Skin of body (tissue), 2 donors: ENCODE measurements around the gene PRSS53. TPM values are rescaled to one million over a fixed set of nuclear protein-coding genes. Genes with fewer than 3 reads are reported as not detected.
"Not testable (repeated sequence)": the region's sequence is repeated elsewhere in the genome, so short reads cannot be mapped to it uniquely, and the experiment has no call there.

ENCODE experiments used
- DNase-seq: peaks from one replicate; lab custom pipeline; 2025; lab: John Stamatoyannopoulos, UW
- total RNA-seq: library from RNA; depleted of rRNA; stranded (reverse); fragments of >200 nt; gene quantifications from one replicate; pipeline ENCODE4 v1.2.3, GENCODE V29; 2014

Gene PRSS53
- total RNA-seq, 1 donor from 2014 or later, result 1.5 TPM

DNA sequence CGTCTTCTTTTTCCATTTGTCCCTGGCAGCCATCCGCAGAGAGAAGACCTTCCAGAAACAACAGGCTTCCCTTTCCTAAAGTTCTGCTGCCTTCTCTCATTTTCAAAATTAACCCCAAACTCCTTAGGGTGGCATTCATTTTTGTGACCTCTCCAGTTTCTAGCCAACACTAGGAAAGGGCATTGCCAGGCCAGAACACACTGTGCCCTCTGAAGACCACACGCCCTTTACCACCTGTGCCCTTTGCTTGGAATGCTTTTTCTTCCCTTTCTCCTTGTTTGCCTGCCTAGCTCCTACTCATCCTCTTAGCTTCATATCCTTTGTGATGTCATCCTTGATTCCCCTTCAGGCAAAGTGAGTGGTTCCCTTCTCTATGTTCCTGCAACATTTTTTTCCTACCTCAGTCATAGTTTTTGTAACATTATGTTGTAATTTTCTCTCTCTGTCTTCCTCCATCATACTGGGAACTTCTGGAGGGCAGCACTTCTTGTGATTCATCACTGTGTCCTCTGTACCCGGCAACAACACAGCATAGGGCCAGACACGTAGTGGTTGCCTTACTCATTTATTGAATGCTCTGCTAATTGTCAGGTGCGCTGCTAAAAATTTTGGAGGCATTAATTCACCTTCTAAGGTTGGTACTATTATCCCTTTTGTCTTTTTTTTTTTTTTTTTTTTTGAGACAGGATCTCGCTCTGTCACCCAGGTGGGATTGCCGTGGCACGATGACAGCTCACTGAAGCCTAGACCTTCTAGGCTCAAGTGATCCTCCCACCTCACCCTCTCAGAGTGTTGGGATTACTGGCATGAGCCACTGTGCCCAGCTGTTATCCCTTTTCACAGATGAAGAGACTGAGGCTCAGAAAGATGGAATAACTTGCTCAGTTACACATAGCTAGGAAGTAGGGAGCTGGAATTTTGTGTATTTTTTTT, 29.7 kb upstream of the PRSS53 start:
- no peak for DNase-seq

DNA sequence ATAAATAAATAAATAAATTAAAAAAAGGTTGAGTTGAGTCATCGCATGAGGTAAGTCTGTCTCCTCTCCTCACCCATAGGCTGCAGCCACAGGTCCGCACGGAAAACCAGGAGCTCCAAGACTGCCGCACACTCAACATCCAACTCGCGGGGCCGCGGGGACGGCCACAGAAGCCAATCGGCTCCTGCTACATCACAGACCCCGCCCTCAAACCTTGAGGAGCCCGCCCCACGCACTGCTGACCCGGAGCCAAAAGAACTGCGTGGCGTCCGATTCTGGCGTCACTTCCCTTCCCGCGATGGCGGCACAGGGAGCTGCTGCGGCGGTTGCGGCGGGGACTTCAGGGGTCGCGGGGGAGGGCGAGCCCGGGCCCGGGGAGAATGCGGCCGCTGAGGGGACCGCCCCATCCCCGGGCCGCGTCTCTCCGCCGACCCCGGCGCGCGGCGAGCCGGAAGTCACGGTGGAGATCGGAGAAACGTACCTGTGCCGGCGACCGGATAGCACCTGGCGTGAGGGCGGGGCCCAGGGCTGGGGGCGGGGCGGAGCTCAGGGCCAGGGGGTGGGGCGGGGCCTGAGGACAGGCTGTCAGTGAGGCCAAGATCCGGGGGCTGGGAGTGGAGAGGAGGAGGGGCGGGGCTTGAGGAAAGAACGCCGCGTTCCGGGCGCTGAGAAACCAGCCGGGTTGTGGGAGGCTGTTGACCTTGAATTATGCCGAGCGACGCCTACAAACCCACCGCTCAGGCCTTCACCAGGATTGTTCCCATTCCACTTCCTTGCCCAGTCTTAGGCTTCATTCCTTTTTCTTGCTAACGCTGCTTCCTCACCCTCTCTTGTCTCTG, 28.9 kb upstream of the PRSS53 start, which contains the start of gene KAT8:
TSS of gene KAT8 (plus strand) at position 281 of the 839 bp plus-strand sequence. CDS start at position 299, 18 bp downstream.
- peak; percentile 97 for DNase-seq

DNA sequence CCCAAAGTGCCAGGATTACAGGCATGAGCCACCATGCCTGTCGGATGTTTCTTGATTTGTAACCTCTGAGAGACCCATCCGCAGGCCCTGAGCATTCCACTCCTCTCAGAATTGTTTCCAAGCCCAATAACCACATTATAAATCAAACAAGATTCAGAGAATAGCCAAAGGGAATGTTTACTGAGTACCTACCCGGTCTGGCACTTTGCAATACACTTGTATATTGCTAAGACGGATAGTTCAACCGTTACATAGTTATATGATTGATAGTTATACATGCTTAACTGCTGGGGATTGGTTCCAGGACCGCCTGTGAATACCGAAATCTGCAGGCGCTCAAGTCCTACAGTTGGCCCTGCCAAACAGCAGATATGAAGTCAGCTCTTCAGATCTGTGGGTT, 25.7 kb upstream of the PRSS53 start:
- DNase-seq, result no peak

DNA sequence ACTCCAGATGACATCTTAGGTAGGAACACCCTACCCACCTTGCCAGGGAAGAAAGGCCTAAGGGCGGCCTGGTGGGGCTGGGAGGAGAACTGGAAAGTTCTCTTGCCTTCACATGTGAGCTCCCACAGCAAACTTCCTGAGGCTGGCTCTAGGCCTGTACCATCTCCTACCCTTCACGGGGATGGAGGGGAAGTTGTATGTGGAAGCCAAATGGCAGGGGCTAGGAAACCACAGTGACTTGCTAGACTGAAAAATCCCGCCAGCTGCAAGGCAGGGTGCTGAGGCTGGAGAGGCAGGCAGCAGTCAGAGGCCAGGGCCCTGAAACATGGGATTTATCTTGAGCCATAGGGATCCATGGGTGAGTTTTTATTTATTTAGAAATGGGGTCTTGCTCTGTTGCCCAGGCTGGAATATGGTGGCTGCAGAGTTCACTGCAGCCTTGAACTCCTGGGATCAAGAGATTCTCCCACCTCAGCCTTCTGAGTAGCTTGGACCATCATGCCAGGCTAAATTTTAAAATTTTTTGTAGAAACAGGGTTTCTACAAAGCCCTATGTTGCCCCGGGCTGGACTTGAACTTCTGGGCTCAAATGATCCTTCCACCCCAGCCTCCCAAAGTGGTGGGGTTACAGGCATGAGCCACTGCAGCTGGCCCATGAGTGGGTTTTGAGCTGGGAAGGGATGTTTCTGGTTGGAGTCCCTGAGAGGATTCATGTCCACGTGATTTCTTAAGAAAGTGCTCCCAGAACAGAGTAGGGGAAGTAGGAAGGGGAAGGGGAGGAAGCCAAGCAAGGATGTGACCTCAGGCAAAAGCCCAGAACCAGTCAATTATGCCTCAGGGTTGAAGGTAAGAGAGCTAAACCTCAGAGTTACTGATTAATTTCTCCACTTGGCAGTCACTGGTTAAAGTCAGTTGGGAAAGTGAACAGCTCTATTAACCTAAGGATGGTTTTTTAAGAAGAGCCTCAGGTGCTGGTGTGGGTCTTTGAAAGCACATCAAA, 24.7 kb upstream of the PRSS53 start:
- no peak for DNase-seq

DNA sequence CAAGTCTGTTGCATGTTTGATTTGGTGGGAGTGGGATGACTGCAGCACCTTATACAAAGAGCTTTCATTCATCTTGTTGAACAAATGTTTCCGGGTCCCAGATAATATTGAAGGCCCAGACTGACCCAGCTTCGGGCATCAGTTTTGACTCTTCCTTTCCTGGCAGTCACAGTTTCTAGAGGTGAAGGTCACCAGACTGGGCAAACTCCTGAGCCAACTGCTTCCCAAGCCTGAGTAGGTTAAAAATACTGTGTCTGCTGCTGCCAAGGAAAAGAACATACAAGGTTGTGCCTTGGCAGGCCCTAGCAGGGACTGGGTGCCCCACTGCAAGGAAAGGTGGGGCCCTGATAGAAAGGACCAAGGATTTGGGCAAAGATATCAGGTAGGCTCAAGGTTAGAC, 24.0 kb upstream of the PRSS53 start:
- no peak for DNase-seq

DNA sequence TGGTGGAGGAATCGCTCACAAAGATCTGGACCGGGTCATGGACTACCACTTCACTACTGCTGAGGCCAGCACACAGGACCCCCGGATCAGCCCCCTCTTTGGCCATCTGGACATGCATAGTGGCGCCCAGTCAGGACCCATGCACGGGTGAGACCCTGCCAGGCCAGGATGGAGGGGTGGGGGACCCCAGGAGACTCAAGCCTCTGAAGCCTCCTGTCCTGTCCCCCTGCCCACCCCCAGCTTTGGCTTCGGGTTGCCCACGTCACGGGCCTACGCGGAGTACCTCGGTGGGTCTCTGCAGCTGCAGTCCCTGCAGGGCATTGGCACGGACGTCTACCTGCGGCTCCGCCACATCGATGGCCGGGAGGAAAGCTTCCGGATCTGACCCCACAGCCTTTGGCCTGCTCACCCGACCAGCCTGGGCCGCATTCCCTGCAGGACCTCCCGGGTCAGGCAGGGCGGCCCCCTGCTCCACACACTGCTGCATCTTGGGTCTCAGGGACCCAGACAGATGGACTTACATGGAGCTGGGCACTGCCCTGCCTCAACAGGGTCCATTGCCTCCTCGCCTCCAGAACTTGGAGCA, 23.2 kb upstream of the PRSS53 start:
- no peak for DNase-seq

DNA sequence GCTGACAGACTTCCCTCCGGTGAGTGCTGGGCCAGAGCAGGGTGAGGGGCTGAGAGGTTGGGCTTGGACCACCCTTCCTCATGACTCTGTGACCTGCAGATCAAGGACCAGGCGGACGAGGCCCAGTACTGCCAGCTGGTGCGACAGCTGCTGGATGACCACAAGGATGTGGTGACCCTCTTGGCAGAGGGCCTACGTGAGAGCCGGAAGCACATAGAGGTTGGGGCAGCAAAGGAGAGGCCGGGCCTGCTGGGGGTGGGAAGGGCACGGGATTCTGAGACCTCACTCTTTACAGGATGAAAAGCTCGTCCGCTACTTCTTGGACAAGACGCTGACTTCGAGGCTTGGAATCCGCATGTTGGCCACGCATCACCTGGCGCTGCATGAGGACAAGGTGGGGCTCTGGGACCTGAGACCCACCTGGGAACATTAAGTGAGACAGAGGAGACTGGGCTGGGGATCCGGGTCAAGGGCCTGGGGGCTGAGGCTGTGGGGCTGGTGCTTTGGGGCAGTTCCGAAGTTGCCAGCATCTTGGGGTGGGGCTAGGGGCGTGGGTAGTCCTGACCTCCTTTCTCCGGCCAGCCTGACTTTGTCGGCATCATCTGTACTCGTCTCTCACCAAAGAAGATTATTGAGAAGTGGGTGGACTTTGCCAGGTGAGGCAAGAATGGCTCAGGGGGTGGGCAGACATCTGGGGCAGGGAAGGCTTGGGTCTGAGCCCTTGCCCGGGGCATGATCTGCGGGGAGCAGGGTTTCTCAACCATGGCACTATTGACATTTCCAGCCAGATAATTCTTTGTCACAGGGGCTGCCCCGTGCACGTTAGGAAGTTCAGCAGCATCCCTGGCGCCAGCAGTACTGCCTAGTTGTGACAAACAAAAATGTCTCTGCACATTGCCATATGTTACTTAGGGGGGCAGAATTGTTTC, 21.6 kb upstream of the PRSS53 start:
- DNase-seq, result no peak

DNA sequence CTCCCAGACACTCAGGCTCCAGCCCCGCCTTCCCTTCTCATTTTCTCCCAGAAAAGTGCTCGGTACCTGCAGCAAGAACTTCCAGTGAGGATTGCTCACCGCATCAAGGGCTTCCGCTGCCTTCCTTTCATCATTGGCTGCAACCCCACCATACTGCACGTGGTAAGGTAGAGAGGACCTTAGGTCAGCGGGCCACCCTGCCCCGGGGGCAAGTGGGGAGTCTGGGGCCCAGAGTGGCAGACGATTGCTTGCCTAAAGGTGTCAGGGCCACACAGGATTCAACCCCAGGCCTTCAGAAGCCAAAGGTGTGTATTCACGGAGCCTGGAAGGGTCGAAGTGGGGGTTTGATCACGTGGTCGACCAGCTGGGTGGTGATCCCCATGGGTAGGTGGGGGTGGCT, 20.9 kb upstream of the PRSS53 start:
- no peak for DNase-seq

DNA sequence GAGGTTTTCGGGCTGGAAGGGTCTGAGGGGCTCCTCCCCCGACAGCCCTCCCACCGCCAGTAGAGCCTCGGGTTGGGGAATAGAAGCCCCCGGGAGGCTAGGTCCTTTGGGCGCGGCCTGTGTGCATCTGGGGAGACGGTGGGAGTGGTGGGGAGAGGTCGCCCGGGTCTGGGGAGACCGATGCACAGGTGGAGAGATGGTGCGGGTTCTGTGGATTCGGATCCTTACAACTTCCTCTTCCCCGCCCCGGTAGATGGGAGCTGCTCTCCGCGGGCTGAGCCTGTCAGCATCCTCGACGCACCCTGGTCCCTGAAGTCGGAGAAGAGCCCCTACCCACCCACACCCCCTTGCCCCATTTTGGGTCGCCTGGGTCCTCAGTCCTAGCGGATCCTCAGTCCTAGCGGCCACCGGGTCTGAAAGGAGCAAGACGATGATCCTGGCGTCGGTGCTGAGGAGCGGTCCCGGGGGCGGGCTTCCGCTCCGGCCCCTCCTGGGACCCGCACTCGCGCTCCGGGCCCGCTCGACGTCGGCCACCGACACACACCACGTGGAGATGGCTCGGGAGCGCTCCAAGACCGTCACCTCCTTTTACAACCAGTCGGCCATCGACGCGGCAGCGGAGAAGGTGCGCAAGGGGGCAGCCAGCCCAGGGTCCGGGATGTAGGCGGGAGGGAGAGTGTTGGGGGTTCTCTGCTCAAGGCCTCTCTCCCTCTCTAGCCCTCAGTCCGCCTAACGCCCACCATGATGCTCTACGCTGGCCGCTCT, 20.2 kb upstream of the PRSS53 start:
- DNase-seq, result no peak

DNA sequence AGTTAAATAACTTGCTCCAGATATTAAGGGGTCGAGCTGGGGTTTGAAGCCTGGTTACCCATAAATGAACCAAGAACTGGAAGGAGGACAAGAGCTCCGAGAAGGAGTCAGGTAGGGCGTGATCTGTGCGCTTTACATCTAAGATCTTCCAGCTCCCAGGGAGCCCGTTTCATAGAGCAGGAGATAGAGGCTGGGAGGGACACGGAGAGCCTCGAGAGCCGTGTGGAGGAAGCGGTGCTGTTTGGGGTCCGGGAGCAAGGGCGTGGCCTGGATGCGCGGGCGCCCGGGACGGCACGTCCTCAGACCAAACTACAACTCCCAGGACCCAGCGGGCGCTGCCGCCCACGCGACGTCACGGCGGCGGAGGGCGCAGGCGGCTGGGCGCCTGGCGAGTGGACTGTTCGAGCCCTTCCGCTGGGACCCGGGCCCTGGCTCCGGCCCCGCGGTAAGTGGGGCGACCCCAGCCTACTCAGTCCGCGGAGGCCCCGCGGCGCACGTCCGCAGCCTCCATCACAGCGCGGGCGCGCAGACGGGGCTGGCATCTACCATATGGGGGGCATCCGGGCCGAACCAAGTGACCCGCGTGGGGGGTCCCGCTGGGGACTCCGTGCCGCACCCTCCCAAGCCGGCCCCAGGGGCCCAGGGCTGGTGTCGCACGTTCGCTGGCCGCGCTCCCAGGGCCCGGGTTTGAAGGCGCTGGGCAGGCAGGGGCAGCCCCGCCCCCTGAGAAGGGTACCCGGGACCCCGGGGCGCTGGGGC, 19.5 kb upstream of the PRSS53 start, which contains the start of gene BCKDK:
TSS of gene BCKDK (plus strand) at position 352 of the 759 bp plus-strand sequence. CDS start 838 bp downstream, outside the sequence.
- DNase-seq, result peak; percentile 32

DNA sequence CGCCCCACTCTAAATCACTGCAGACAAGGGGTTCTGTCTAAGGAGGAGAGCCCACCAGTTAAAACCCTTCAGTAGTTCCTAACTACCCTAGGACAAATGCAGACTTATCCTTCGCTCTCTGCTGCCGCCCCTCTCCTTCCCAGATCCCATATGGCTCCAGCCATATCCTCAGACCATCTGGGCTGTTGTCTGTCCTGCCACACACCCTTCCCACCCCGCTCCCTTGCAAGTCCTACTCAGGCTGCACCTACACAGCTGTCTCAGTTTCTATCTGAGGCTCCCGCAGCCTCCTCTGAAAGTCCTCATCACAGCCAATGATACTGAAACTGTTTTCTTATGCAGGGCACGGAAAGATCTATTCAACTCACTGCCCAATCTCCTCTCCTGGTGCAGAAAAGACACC, 18.7 kb upstream of the PRSS53 start:
- DNase-seq, result no peak

DNA sequence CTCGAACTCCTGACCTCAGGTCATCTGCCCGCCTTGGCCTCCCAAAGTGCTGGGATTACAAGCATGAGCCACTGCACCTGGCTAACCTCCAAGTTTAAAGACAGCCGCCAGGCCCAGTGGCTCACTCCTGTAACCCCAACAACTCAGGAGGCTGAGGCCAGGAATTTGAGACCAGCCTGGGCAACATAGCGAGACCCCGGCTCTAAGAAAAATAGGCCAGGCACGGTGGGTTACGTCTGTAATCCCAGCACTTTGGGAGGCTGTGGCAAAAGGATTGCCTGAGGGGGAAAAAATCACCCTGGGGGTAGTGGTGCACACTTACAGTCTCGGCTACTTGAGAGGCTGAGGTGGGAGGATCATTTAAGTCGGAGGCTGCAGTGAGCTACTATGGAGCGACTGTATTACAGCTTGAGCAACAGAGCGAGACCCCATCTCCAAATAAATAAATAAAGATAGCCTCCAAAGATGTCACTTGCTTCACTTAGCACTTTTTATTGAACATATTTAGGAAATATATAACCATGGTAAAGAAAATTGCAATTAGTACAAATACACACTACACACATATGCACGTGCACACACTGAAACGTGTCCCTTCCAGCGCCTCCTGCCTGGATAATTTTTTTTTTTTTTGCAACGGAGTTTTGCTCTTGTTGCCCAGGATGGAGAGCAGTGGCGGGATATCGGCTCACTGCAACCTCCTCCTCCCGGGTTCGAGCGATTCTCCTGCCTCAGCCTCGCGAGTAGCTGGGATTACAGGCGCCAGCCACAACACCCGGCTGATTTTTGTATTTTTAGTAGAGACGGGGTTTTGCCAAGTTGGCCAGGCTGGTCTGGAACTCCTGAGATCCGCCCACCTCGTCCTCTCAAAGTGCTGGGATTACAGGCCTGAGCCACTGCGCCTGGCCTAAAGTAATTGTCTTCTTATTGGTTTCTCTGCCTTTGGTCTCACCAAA, 18.0 kb upstream of the PRSS53 start:
- DNase-seq, result no peak

DNA sequence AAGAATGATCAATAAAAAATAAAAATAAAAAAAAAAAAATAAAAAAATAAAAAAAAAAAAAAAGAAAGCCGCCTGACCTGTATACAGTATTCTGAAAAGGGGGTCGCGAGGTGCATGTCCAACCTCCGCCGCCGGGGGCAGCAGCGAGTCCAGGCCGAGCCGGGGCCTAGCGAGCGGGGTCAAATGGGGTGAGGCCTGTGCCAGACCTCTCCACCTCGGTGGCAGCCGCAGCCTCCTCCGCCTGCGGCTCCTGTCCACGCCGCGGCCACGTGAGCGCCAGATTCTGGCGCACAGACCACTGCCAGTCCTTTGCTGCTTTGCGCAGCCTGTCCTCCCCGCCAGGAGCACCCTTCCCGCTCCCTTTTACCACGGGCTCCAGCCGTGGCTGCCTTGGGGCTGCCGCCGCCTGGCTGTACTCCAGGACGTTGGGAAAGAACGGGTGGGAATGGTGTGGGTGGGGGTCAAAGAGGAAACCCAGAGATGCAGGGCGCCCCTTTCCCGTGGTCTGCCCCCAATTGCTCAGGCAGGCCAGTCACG, 17.0 kb upstream of the PRSS53 start:
- peak; percentile 21 for DNase-seq

DNA sequence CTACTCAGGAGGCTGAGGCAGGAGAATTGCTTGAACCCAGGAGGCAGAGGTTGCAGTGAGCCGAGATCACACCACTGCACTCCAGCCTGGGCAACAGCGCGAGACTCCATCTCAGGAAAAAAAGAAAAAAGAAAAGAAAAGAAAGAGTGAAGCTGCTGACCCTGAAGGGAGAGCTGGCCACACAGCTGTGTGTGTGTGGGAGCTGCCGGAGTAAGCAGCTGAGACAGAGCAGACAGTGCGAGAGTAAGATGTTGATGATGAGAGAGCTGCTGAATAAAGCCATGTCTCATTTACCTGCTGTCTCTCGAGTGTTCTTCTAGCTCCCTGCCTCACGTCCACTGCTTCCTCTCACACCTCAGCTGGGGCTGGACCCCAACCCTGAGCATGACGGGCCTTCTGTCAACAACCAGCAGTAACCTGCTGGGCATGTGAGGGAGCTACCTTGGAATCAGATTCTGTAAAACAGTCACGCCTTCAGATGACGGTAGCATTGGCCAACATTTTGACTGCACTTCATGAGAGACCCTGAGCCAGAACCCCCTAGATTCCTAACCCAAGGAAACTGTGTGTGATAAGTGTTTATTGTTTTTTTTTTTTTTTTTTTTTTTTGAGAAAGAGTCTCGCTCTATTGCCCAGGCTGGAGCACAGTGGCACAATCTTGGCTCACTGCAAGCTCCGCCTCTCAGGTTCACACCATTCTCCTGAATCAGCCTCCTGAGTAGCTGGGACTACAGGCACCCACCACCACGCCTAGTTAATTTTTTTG, 12.3 kb upstream of the PRSS53 start:
- DNase-seq, result not testable (repeated sequence)

DNA sequence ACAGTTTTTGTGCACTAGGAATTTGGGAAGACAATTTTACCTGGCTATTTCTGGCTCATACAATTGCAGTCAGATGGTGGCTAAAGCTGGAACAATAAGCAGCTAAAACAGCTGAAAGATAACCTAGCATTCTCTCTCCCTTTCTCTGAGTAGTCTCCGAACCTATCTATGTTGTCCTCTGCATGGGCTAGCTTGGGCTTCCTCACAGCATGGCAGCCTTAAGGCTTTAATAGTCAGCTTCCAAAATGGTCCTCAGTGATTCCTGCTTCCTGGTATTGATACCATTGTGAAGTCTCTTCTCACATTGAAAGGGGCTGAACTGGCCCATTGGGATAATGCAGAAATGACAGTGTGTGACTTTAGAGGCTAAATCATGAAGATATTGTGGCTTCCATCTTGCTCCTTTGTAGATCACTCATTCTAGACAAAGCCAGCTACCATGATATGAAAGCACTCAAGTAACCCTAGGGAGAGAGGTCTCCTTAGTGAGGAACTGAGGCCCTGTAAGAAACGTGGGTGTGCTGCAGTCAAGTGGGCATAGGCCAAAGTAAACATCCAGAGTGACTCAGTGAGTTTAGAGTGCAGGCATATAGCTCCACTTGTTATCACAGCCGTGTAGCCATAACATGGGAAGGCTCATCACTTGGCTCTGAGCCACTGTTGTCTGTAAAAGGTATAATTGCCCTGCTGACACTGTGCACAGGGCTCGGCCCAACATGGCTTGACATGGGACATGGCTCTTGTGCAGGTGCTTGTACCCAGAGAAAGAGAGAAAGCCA, 11.3 kb upstream of the PRSS53 start:
- DNase-seq, result no peak
